Measurements from ENCODE around the gene PTPRN2. TPM values are rescaled to one million over a fixed set of nuclear protein-coding genes. Genes with fewer than 3 reads are reported as not detected.

Gene PTPRN2
- total and polyA plus RNA-seq, 2 of the 13 experiments (the other 11 are each of a cell fraction or from before 2014, with no cell fraction given), result 2.5 to 24.2 TPM

DNA sequence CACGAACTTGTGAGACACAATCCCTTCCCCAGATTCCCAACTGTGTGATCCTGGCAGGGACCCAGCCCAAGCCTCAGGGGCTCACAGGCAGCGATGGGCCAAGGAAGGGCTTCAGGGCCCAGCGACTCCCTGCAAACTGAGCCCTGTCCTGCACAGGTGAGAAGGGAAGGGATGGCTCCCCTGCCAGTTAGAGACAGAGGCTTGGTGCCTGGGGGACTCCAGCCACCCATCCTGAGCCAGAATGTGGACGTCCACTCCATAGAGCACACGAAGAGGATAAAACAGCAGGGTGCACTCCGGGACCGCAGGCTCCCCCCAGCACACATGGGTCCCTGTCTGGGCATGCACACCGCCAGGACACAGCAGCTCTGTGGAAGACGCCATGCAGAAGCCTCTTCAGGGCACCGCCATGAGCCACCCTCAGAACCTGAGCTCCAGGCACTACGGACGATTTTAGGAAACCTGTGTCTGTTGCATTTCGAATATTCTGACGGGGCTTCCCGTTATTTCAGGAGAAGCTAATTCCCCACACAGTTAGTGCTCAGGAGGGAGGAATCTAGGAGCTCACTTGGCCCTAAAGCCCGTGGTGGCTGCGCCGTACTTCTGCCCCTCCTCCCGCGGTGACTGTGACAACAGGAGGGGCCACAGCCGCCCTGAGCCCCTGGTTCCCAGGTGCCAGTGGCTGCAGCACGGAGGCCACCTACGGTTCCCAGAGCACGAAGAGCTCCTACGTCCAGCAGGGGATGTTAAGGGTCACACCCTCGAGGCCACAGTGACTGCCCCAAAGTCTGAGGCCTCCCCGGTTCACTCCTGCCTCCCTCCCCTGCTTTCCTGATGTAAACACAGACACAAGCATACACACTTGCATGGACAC, 326.0 kb downstream of the PTPRN2 start (continued):
- TF ChIP-seq ZBTB40 (IDR thresholded peaks at IDR 0.05) (no peak), ZBTB40 (CRISPR knock-in tag; IDR thresholded peaks at IDR 0.05) (no peak), ZNF234 (CRISPR knock-in tag; conservative IDR thresholded peaks at IDR 0.05) (no peak), IKZF5 (CRISPR knock-in tag; IDR thresholded peaks at IDR 0.05) (no peak)
